HepG2 (cell line): ENCODE measurements around the gene TBC1D22A. TPM values are rescaled to one million over a fixed set of nuclear protein-coding genes. Genes with fewer than 3 reads are reported as not detected.
A peak's percentile ranks its signal among the peaks of the same experiment; 100 is the strongest.

Experiments
- ARID3A ChIP-seq: IDR thresholded peaks from 2 replicates; pipeline ENCODE4 v1.6.1; 2012; ENCODE audit warnings: low read depth, low read length, improper control_type of control experiment
- ATF1 ChIP-seq: IDR thresholded peaks from 2 replicates; pipeline ENCODE4 v1.6.1; 2016; ENCODE audit warnings: mild to moderate bottlenecking, control low read depth
- GPBP1L1 ChIP-seq: sonication (generic); formaldehyde crosslinking; IDR thresholded peaks from 2 replicates; pipeline ENCODE4 v1.5.0; 2020; ENCODE audit warnings: mild to moderate bottlenecking, missing genetic modification reagents
- HNF4G ChIP-seq, 2 experiments: sonication (generic) in 1 of 2; formaldehyde crosslinking in 1 of 2; IDR thresholded peaks; 2 replicates each; pipeline versions ENCODE4 v1.4.0 to v1.6.1; 2011 to 2020; ENCODE audit warnings: borderline replicate concordance in 2 of 2, low read depth in 2 of 2, mild to moderate bottlenecking in 2 of 2, low read length in 1 of 2, missing genetic modification reagents in 1 of 2, moderate library complexity in 1 of 2
- JUNB ChIP-seq: sonication (generic); formaldehyde crosslinking; IDR thresholded peaks from 2 replicates; pipeline ENCODE4 v1.8.0; 2022; ENCODE audit warnings: missing genetic modification reagents, mild to moderate bottlenecking, borderline replicate concordance
- KMT2B ChIP-seq: IDR thresholded peaks from 2 replicates; pipeline ENCODE4 v1.6.1; 2016; ENCODE audit warnings: missing genetic modification reagents, missing compliant biosample characterization
- RARA ChIP-seq: IDR thresholded peaks from 2 replicates; pipeline ENCODE4 v1.6.1; 2016; ENCODE audit warnings: missing genetic modification reagents, missing compliant biosample characterization
- SIN3A ChIP-seq: IDR thresholded peaks from 2 replicates; pipeline ENCODE4 v1.6.1; 2011; ENCODE audit warnings: low read depth, mild to moderate bottlenecking, control low read depth, low read length, borderline replicate concordance
- YEATS2 ChIP-seq: sonication (generic); formaldehyde crosslinking; IDR thresholded peaks from 2 replicates; pipeline ENCODE4 v1.4.0; 2020; ENCODE audit warnings: missing genetic modification reagents, borderline replicate concordance
- ZNF224 ChIP-seq: sonication (generic); formaldehyde crosslinking; IDR thresholded peaks from 2 replicates; pipeline ENCODE4 v1.5.0; 2020; ENCODE audit warnings: mild to moderate bottlenecking, missing genetic modification reagents
- ZNF567 ChIP-seq: sonication (generic); formaldehyde crosslinking; IDR thresholded peaks from 2 replicates; pipeline ENCODE4 v1.8.1; 2023; ENCODE audit warnings: mild to moderate bottlenecking, missing genetic modification reagents, borderline replicate concordance
- ZNF792 ChIP-seq: IDR thresholded peaks from 2 replicates; pipeline ENCODE4 v1.6.1; 2016
- ZSCAN5A ChIP-seq: sonication (generic); formaldehyde crosslinking; IDR thresholded peaks from 2 replicates; pipeline ENCODE4 v1.8.0; 2022; ENCODE audit warnings: mild to moderate bottlenecking, missing genetic modification reagents, borderline replicate concordance
- polyA plus RNA-seq, 8 experiments: library from polyadenylated mRNA; depleted of rRNA in 3 of 8; stranded (reverse) in 7 of 8; unstranded in 1 of 8; fragments of >200 nt; fragmentation: Illumina TruSeq in 4 of 8; extraction: Trizol in 4 of 8; gene quantifications; 2 replicates each; pipeline versions ENCODE4 v1.2.1 to v1.2.3, GENCODE V29; 2011 to 2016; ENCODE audit warnings: low read depth in 4 of 8, missing spikeins in 1 of 8, mixed read lengths in 1 of 8; ENCODE audit not compliant: insufficient read depth in 1 of 8
- total RNA-seq, 5 experiments: library from RNA; depleted of rRNA; stranded (reverse); fragments of >200 nt; fragmentation: Illumina TruSeq; extraction: Trizol; gene quantifications; 2 replicates each; pipeline ENCODE4 v1.2.3, GENCODE V29; 2016; ENCODE audit warnings: low read depth in 1 of 5
- TF ChIP-seq, protein P1 (sequence below): sonication (generic); formaldehyde crosslinking; IDR thresholded peaks from 2 replicates; pipeline ENCODE4 v1.4.0; 2020; ENCODE audit warnings: missing genetic modification reagents
- TF ChIP-seq, protein P2 (sequence below): sonication (generic); formaldehyde crosslinking; conservative IDR thresholded peaks from 2 replicates; pipeline ENCODE4 v1.4.0; 2020; ENCODE audit warnings: mild to moderate bottlenecking, missing genetic modification reagents, moderate library complexity

TBC1D22A gene
- total and polyA plus RNA-seq, 2 of the 13 experiments (the other 11 are each of a cell fraction or from before 2014, with no cell fraction given) = 17.3 to 18.0 TPM

GRCh38 chr22:46754110-46754799 is 8.2 kb upstream of the TBC1D22A start (continued):
- TF ChIP-seq, protein P1, sequence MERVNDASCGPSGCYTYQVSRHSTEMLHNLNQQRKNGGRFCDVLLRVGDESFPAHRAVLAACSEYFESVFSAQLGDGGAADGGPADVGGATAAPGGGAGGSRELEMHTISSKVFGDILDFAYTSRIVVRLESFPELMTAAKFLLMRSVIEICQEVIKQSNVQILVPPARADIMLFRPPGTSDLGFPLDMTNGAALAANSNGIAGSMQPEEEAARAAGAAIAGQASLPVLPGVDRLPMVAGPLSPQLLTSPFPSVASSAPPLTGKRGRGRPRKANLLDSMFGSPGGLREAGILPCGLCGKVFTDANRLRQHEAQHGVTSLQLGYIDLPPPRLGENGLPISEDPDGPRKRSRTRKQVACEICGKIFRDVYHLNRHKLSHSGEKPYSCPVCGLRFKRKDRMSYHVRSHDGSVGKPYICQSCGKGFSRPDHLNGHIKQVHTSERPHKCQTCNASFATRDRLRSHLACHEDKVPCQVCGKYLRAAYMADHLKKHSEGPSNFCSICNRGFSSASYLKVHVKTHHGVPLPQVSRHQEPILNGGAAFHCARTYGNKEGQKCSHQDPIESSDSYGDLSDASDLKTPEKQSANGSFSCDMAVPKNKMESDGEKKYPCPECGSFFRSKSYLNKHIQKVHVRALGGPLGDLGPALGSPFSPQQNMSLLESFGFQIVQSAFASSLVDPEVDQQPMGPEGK (CRISPR knock-in tag) = peak; percentile 62; the same call in 1 of the 2 replicates
- TF ChIP-seq ZSCAN5A = peak; percentile 36; the same call in 1 of the 2 replicates
- peak; percentile 72 for TF ChIP-seq ATF1 (CRISPR knock-in tag)
- 0 out of 2 replicates have a peak, but pooled peaks have one; percentile 22 for TF ChIP-seq SIN3A
- no peak for TF ChIP-seq ZNF224 (CRISPR knock-in tag)
- peak; percentile 67; the same call in 1 of the 2 replicates for TF ChIP-seq JUNB
- TF ChIP-seq RARA = peak; percentile 82
- peak; percentile 80; the same call in 1 of the 2 replicates for TF ChIP-seq YEATS2 (CRISPR knock-in tag)
- TF ChIP-seq ARID3A = no peak
- TF ChIP-seq HNF4G (IDR thresholded peaks at IDR 0.05; ENCODE audit: borderline replicate concordance, low read depth, low read length) = no peak
- 0 out of 2 replicates have a peak, but pooled peaks have one; percentile 51 for TF ChIP-seq HNF4G (CRISPR knock-in tag; IDR thresholded peaks at IDR 0.05; ENCODE audit: borderline replicate concordance, low read depth)
- no peak for TF ChIP-seq GPBP1L1 (CRISPR knock-in tag)
- TF ChIP-seq KMT2B (CRISPR knock-in tag) = peak; percentile 28; the same call in 1 of the 2 replicates
- TF ChIP-seq ZNF792 = peak; percentile 93; the same call in 1 of the 2 replicates
- TF ChIP-seq, protein P2, sequence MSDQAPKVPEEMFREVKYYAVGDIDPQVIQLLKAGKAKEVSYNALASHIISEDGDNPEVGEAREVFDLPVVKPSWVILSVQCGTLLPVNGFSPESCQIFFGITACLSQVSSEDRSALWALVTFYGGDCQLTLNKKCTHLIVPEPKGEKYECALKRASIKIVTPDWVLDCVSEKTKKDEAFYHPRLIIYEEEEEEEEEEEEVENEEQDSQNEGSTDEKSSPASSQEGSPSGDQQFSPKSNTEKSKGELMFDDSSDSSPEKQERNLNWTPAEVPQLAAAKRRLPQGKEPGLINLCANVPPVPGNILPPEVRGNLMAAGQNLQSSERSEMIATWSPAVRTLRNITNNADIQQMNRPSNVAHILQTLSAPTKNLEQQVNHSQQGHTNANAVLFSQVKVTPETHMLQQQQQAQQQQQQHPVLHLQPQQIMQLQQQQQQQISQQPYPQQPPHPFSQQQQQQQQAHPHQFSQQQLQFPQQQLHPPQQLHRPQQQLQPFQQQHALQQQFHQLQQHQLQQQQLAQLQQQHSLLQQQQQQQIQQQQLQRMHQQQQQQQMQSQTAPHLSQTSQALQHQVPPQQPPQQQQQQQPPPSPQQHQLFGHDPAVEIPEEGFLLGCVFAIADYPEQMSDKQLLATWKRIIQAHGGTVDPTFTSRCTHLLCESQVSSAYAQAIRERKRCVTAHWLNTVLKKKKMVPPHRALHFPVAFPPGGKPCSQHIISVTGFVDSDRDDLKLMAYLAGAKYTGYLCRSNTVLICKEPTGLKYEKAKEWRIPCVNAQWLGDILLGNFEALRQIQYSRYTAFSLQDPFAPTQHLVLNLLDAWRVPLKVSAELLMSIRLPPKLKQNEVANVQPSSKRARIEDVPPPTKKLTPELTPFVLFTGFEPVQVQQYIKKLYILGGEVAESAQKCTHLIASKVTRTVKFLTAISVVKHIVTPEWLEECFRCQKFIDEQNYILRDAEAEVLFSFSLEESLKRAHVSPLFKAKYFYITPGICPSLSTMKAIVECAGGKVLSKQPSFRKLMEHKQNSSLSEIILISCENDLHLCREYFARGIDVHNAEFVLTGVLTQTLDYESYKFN = peak; percentile 83
- 0 out of 2 replicates have a peak, but pooled peaks have one; percentile 61 for TF ChIP-seq ZNF567 (CRISPR knock-in tag)
